Measurements from ENCODE around the gene OPHN1.

DNA sequence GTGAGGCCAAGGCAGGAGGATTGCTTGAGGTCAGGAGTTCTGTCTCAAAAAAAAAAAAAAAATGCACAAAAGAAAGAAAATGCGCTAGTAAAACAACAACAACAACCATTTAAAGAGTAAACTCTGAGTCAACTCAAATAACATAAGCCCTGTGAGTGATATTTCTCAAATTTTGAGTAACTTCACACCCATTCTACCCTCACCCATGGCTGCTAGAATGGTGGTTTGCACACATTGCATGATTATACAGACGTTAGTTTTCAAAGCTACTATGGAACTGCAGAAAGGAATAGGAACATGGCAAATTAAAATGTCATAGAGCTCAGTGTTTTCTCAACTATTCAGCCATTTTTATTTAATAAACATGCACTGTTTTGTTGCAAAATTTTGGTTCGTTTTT, 145.9 kb downstream of the OPHN1 start:
- TF ChIP-seq FOXP2 (optimal IDR thresholded peaks at IDR 0.05; ENCODE audit: borderline replicate concordance, extremely low read depth, extremely low read length, insufficient read depth), result no peak
- no peak for TF ChIP-seq SIN3A (IDR thresholded peaks at IDR 0.05; ENCODE audit: borderline replicate concordance, insufficient read depth, low read length)
- TF ChIP-seq TAF1 (IDR thresholded peaks at IDR 0.05; ENCODE audit: borderline replicate concordance, insufficient read depth, low read length), result no peak
- TF ChIP-seq POLR2AphosphoS5 (IDR thresholded peaks at IDR 0.05; ENCODE audit: low read depth, low read length), result no peak
